H9 (cell line): ENCODE data around the gene CLDN20. TPM values are rescaled to one million over a fixed set of nuclear protein-coding genes. Genes with fewer than 3 reads are reported as not detected.

Source experiments
- DNase-seq: peaks from one replicate; pipeline ENCODE4 v3.0.0-alpha.2; 2017
- H2AFZ ChIP-seq: one replicate; pipeline ENCODE4 v1.6.1; 2013; ENCODE audit warnings: mild to moderate bottlenecking, low read length, control low read depth, moderate library complexity
- H2AK5ac ChIP-seq: 2 replicates; pipeline ENCODE4 v1.6.1; 2013; ENCODE audit warnings: low read length, control low read depth, mixed read lengths; ENCODE audit not compliant: insufficient read length
- H2BK120ac ChIP-seq: one replicate; pipeline ENCODE4 v1.6.1; 2013; ENCODE audit warnings: low read depth, mild to moderate bottlenecking, low read length, control low read depth, inconsistent platforms; ENCODE audit not compliant: poor library complexity, severe bottlenecking
- H2BK12ac ChIP-seq: 2 replicates; pipeline ENCODE4 v1.6.1; 2013; ENCODE audit warnings: low read length, control low read depth, mixed read lengths, low read depth; ENCODE audit not compliant: insufficient read length
- H2BK15ac ChIP-seq: 2 replicates; pipeline ENCODE4 v1.6.1; 2013; ENCODE audit warnings: low read depth, low read length, control low read depth
- H2BK20ac ChIP-seq: one replicate; pipeline ENCODE4 v1.6.1; 2013; ENCODE audit warnings: low read depth, mild to moderate bottlenecking, low read length, control low read depth, inconsistent platforms; ENCODE audit not compliant: poor library complexity, severe bottlenecking
- H2BK5ac ChIP-seq: 2 replicates; pipeline ENCODE4 v1.6.1; 2013; ENCODE audit warnings: low read length, control low read depth, mixed read lengths; ENCODE audit not compliant: insufficient read length
- H3K14ac ChIP-seq: 2 replicates; pipeline ENCODE4 v1.6.1; 2013; ENCODE audit warnings: low read length, control low read depth; ENCODE audit not compliant: insufficient read depth
- H3K18ac ChIP-seq: 2 replicates; pipeline ENCODE4 v1.6.1; 2013; ENCODE audit warnings: low read depth, mild to moderate bottlenecking, mixed read lengths, low read length, control low read depth; ENCODE audit not compliant: insufficient read length
- H3K23ac ChIP-seq: 2 replicates; pipeline ENCODE4 v1.6.1; 2013; ENCODE audit warnings: low read length, control low read depth, mixed read lengths, low read depth; ENCODE audit not compliant: insufficient read length
- H3K23me2 ChIP-seq: 2 replicates; pipeline ENCODE4 v1.6.1; 2013; ENCODE audit warnings: low read depth, mild to moderate bottlenecking, mixed read lengths, low read length, control low read depth; ENCODE audit not compliant: insufficient read length, poor library complexity, severe bottlenecking
- H3K27ac ChIP-seq: 2 replicates; pipeline ENCODE4 v1.5.1; 2013; ENCODE audit warnings: low read length, control low read depth, mixed read lengths, low read depth; ENCODE audit not compliant: insufficient read length
- H3K27me3 ChIP-seq: 2 replicates; pipeline ENCODE4 v1.6.1; 2013; ENCODE audit warnings: low read length, control low read depth, inconsistent platforms; ENCODE audit not compliant: insufficient read depth
- H3K4ac ChIP-seq: 2 replicates; pipeline ENCODE4 v1.6.1; 2013; ENCODE audit warnings: low read depth, mild to moderate bottlenecking, control low read depth, inconsistent platforms, low read length, moderate library complexity
- H3K4me1 ChIP-seq: 2 replicates; pipeline ENCODE4 v1.6.1; 2013; ENCODE audit warnings: low read length, control low read depth, inconsistent platforms; ENCODE audit not compliant: insufficient read depth
- H3K4me2 ChIP-seq: 2 replicates; pipeline ENCODE4 v1.6.1; 2013; ENCODE audit warnings: low read length, control low read depth, mixed read lengths; ENCODE audit not compliant: insufficient read length, insufficient read depth
- H3K56ac ChIP-seq: 2 replicates; pipeline ENCODE4 v1.6.1; 2013; ENCODE audit warnings: low read depth, mild to moderate bottlenecking, mixed read lengths, low read length, control low read depth; ENCODE audit not compliant: insufficient read length
- H3K79me1 ChIP-seq: 2 replicates; pipeline ENCODE4 v1.6.1; 2013; ENCODE audit warnings: low read depth, mild to moderate bottlenecking, moderate library complexity, low read length, control low read depth, inconsistent platforms; ENCODE audit not compliant: insufficient read depth, poor library complexity, severe bottlenecking
- H3K79me2 ChIP-seq: 2 replicates; pipeline ENCODE4 v1.6.1; 2013; ENCODE audit warnings: low read length, control low read depth, inconsistent platforms; ENCODE audit not compliant: insufficient read depth
- H3K9ac ChIP-seq: 2 replicates; pipeline ENCODE4 v1.6.1; 2013; ENCODE audit warnings: low read length, control low read depth, mixed read lengths; ENCODE audit not compliant: insufficient read length; ENCODE audit errors: extremely low read depth
- H3K9me3 ChIP-seq: one replicate; pipeline ENCODE4 v1.6.1; 2013; ENCODE audit warnings: low read depth, low read length, inconsistent platforms; ENCODE audit not compliant: control insufficient read depth
- H3T11ph ChIP-seq: one replicate; pipeline ENCODE4 v1.6.1; 2013; ENCODE audit warnings: mild to moderate bottlenecking, low read length, control low read depth, inconsistent platforms
- H4K20me1 ChIP-seq: one replicate; pipeline ENCODE4 v1.6.1; 2013; ENCODE audit not compliant: control insufficient read depth, insufficient read length, insufficient read depth
- H4K5ac ChIP-seq: 2 replicates; pipeline ENCODE4 v1.6.1; 2013; ENCODE audit warnings: low read depth, mild to moderate bottlenecking, mixed read lengths, low read length, control low read depth; ENCODE audit not compliant: insufficient read length
- H4K8ac ChIP-seq: replicated peaks from 2 replicates; pipeline ENCODE4 v1.6.1; 2013; ENCODE audit warnings: low read length, control low read depth, mixed read lengths, low read depth; ENCODE audit not compliant: insufficient read length
- H4K91ac ChIP-seq: 2 replicates; pipeline ENCODE4 v1.6.1; 2013; ENCODE audit warnings: low read depth, mild to moderate bottlenecking, moderate library complexity, mixed read lengths, low read length, control low read depth; ENCODE audit not compliant: insufficient read length
- H3K27ac Mint-ChIP-seq, 3 experiments: 2 replicates in 2 of 3; 3 replicates in 1 of 3; pipeline ENCODE4 v1.8.0; 2020 to 2021; ENCODE audit warnings: mixed read lengths in 3 of 3, mild to moderate bottlenecking in 1 of 3, moderate library complexity in 1 of 3
- H3K27me3 Mint-ChIP-seq: 2 replicates; pipeline ENCODE4 v1.8.0; 2021; ENCODE audit warnings: low read depth, mild to moderate bottlenecking, moderate library complexity, mixed read lengths
- H3K36me3 Mint-ChIP-seq, 3 experiments: 2 replicates in 2 of 3; 3 replicates in 1 of 3; pipeline ENCODE4 v1.8.0; 2020 to 2021; ENCODE audit warnings: low read depth in 3 of 3, mixed read lengths in 3 of 3; ENCODE audit not compliant: insufficient read depth in 1 of 3
- H3K4me1 Mint-ChIP-seq, 2 experiments: 2 replicates each; pipeline ENCODE4 v1.8.0; 2020; ENCODE audit warnings: mixed read lengths in 2 of 2
- H3K4me3 Mint-ChIP-seq, 2 experiments: 2 replicates in 1 of 2; 3 replicates in 1 of 2; pipeline ENCODE4 v1.8.0; 2020 to 2021; ENCODE audit warnings: mild to moderate bottlenecking in 2 of 2, mixed read lengths in 2 of 2, moderate library complexity in 1 of 2
- H3K9me3 Mint-ChIP-seq, 2 experiments: 2 replicates in 1 of 2; 3 replicates in 1 of 2; pipeline ENCODE4 v1.8.0; 2020; ENCODE audit warnings: mild to moderate bottlenecking in 2 of 2, mixed read lengths in 2 of 2, moderate library complexity in 1 of 2
- CTCF ChIP-seq: fragments of 200-600 bp; sonication (generic); conservative IDR thresholded peaks from 3 replicates; pipeline ENCODE4 v1.8.0; 2021; ENCODE audit warnings: antibody characterized with exemption, mild to moderate bottlenecking
- WGBS: extraction: QIAGEN DNeasy Blood & Tissue Kit; methylation state at CpG from one replicate; pipeline ENCODE4 v1.1.7; 2013; ENCODE audit warnings: missing lambda C conversion rate, low lambda C conversion rate, mixed read lengths; ENCODE audit not compliant: insufficient read length; ENCODE audit errors: extremely low coverage; 5-methylcytosine and 5-hydroxymethylcytosine counted together
- total RNA-seq: library from RNA; stranded (reverse); gene quantifications from 2 replicates; pipeline ENCODE4 v1.2.1, GENCODE V29; 2021

The CLDN20 gene
- total RNA-seq, 1 experiment from 2014 or later, result not detected

GRCh38 chr6:155235087-155235486 is 28.7 kb upstream of the CLDN20 start:
- H3K4me1 Mint-ChIP-seq, result peaks cover 8 to 9% of the 10 kb centered on the region in 2 experiments
- H3K9ac ChIP-seq, result no peak overlapping the region
- H2BK15ac ChIP-seq, result no peak overlapping the region
- no peak overlapping the region for H3K4me3 Mint-ChIP-seq
- H3K56ac ChIP-seq, result no peak overlapping the region
- peaks cover 4% of the 10 kb centered on the region for H3K27me3 Mint-ChIP-seq
- H2BK120ac ChIP-seq, result no peak overlapping the region
- H4K5ac ChIP-seq, result no peak overlapping the region
- no peak overlapping the region for H4K8ac ChIP-seq
- no peak overlapping the region for H3K4me2 ChIP-seq
- H2AK5ac ChIP-seq, result no peak overlapping the region
- no peak overlapping the region for H3K4ac ChIP-seq
- H2BK5ac ChIP-seq, result no peak overlapping the region
- H3K27ac Mint-ChIP-seq, result no peak overlapping the region; a peak in 1 of 7 replicates
- no peak overlapping the region for H4K91ac ChIP-seq
- no peak overlapping the region for H3T11ph ChIP-seq
- DNase-seq, result no peak
- peaks cover 39 to 44% (median 39%) of the 10 kb centered on the region in 3 experiments for H3K36me3 Mint-ChIP-seq
- H2BK20ac ChIP-seq, result no peak overlapping the region
- H3K79me2 ChIP-seq, result no peaks in the 10 kb centered on the region
- H3K23ac ChIP-seq, result no peak overlapping the region
- no peaks in the 10 kb centered on the region for H3K4me1 ChIP-seq
- no peak overlapping the region for H3K27ac ChIP-seq
- H3K9me3 ChIP-seq, result peaks cover 13% of the 10 kb centered on the region
- H3K14ac ChIP-seq, result no peak overlapping the region
- WGBS, result no CpG with 5 or more reads among the region's 5 CpGs
- no peak overlapping the region for H3K18ac ChIP-seq
- no peaks in the 10 kb centered on the region for H3K23me2 ChIP-seq
- no peaks in the 10 kb centered on the region for H3K79me1 ChIP-seq
- H3K9me3 Mint-ChIP-seq, result peaks cover 31 to 36% of the 10 kb centered on the region in 2 experiments
- no peak overlapping the region for H2BK12ac ChIP-seq
- no peak overlapping the region for H2AFZ ChIP-seq
- TF ChIP-seq CTCF, result no peak
- H4K20me1 ChIP-seq, result no peaks in the 10 kb centered on the region
- H3K27me3 ChIP-seq, result no peaks in the 10 kb centered on the region
